GM13976 (cell line): ENCODE measurements around the gene KDM2B.

Experiments used
- DNase-seq: peaks from one replicate; pipeline ENCODE4 v3.0.0; 2012; ENCODE audit warnings: low spot score
- in situ Hi-C: fragments of 300-500 bp; cut with MboI; formaldehyde crosslinking; loops from one replicate; pipeline ENCODE4 v1.12.0; 2022; ENCODE audit warnings: low sequenced_read_pairs, mixed read lengths, inconsistent platforms; ENCODE audit not compliant: unreplicated experiment
- TF ChIP-seq, protein P1 (sequence below): IDR thresholded peaks from 2 replicates; pipeline ENCODE4 v1.5.1; 2012; ENCODE audit warnings: borderline replicate concordance, mild to moderate bottlenecking; ENCODE audit not compliant: insufficient read depth; ENCODE audit errors: extremely low read depth, missing control alignments, control extremely low read depth

The KDM2B gene

DNA sequence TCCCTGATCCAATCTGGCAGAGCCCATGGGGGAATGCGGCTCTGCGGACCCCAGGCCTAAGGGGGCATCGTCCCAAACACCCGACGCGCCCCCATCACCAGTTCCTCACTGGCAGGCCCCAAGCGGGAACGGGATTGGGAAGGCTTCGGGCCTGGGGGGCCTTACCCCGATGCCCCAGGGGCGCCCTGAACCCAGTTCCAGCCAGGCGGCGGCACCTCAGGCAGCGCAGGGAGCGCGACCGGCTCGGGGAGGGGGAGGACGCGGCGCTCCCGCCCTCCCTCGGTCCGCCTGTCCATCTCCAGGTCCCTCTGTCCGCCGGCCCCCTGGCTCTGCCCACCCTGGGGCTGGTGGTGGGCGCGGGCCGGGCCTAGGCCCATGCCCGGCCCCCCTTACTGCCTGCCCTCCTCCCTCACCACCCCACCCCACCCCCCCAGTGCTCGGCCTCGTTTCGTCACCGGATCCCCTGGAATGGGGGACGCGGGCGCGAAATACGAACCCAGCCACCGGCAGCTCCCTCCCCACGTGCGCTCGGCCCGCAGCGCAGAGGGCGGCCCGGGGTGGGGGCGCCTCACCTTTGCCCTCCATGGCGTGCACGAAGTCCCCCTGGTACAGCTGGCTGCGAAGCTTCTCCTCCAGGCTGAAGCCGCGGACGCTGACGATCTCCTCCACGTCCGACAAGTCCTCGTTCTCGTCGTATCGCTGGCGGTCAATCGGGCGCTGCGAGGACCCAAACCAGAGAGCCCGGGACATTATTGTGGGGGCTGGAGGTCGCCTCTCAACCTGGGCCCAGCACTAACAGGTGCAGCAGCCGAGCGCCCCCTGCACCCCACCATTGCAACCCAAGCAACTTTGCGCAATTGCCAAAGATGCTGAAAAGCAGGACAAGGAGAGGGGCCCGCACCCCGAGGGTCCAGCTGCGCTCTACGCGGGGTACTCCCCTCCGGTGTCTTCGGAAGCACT lies 2.3 kb downstream of the KDM2B start:
- TF ChIP-seq, protein P1, sequence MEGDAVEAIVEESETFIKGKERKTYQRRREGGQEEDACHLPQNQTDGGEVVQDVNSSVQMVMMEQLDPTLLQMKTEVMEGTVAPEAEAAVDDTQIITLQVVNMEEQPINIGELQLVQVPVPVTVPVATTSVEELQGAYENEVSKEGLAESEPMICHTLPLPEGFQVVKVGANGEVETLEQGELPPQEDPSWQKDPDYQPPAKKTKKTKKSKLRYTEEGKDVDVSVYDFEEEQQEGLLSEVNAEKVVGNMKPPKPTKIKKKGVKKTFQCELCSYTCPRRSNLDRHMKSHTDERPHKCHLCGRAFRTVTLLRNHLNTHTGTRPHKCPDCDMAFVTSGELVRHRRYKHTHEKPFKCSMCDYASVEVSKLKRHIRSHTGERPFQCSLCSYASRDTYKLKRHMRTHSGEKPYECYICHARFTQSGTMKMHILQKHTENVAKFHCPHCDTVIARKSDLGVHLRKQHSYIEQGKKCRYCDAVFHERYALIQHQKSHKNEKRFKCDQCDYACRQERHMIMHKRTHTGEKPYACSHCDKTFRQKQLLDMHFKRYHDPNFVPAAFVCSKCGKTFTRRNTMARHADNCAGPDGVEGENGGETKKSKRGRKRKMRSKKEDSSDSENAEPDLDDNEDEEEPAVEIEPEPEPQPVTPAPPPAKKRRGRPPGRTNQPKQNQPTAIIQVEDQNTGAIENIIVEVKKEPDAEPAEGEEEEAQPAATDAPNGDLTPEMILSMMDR, result peak; percentile 36
- DNase-seq, result peak; percentile 56
- in situ Hi-C loops, result no loop called here

DNA sequence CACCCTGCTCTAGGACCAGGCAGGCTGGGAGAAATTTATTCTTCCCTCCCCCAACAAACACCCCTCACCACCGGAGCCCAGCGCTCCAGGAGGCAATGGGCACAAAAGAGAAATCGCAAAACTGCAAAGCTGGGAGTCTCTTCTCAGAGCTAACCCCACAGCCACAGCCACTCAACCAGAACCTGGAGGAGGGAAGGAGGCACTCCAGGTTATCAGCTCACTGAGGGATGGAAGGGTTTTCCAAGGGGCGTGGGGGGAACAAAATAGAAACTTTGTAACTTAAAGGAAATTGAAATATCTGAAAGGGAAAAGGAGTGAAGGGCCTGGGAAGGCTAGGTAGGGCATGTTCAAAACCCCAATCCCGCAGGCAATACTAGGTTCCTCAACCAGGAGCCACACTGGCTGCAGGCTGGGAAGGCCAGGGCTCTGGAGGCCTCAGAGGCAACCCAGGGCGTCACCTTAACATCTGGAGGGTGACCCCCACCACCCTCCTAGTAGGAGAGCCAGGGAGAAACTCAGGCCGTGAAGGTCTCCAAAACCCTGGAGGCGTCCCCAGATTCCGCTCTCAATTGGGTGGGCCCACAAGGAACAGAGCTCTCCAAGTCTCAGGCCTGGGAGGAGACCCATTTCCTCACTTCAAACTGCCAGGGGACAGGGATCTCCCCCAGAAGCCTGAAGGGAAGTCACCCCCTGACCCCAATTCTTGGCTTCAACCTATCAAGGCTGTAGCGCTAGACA lies 3.2 kb downstream of the KDM2B start:
- TF ChIP-seq, protein P1, result no peak
- in situ Hi-C loops, result no loop called here
- no peak for DNase-seq

DNA sequence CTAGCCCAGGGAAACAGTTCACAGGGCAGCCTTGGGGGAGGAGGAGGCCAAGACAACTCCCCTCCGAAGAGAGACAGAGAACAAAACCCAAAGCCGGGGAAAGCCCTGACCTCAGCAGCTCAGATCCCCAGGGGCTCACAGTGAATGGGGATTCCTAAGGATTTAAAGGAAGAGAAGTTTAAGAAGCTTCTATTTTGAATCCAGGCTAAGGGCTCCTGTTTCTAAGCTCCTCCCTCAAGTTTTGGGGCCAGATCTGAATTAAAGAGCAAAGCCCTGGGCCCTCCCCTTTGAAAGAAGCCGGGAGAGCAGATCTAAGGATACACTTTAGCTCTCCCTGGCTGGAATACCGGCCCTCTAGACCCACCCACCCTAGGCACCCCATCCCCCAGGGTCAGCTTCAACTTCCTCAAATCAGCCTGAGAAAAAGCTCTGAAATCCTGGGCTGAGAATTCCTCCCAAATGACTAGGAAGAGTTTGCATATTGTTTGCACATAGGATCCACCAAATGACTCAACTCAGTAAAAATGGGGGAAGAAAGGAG lies 3.9 kb downstream of the KDM2B start:
- TF ChIP-seq, protein P1, result no peak
- no peak for DNase-seq
- in situ Hi-C loops, result no loop called here

DNA sequence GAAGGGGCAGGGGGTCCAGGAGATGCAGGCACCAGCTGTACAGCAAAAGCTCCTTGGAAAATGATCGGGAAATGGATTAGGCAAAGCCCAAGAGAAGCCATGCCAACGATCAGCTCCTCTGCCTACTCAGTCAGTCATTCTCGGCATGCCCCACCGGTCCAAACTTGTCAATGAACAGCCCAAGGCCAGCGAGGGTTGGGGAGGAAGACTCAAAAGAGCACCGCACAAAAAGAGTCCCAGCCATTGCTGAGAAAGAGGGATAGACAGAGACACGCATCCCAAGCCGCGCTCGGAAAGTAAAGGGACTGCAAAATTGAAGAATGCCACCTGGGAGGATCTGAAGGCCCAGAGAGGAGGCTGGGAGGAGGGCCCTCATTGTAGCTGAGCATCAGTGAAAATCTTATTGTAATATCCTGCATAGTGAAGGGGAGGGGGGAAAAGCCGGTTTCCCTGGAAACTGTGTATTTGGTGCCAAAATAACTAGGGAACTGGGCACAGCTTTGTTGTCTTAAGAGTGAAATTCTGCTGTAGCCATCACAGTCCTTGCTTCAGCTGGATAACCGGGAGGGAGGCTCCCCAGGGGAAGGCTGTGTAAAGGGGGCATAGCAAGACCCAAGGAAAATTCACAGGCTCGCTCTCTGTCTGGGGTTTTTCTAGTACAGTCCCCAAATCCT lies 4.7 kb downstream of the KDM2B start:
- no peak for DNase-seq
- in situ Hi-C loops, result no loop called here
- TF ChIP-seq, protein P1, result no peak

DNA sequence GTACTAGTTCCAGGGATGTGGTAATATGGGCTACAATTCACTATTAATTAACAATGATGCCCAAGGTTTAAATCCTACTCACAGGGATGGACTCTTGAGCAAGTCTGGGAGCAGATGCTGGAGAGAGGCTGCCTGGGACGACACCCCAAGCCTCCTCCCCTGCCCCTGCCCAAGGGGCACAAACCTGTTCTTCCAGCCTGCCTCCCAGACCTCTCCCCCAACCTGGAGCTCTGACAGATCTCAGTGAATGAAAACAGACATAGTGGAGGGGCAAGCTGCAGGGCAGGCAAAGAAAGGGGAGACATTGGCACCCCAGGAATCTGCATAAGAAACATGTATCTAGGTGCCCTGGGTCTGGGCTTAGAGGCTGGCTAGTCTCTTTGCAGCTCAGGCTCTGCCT lies 5.8 kb downstream of the KDM2B start:
- TF ChIP-seq, protein P1, result no peak
- in situ Hi-C loops, result no loop called here
- no peak for DNase-seq

DNA sequence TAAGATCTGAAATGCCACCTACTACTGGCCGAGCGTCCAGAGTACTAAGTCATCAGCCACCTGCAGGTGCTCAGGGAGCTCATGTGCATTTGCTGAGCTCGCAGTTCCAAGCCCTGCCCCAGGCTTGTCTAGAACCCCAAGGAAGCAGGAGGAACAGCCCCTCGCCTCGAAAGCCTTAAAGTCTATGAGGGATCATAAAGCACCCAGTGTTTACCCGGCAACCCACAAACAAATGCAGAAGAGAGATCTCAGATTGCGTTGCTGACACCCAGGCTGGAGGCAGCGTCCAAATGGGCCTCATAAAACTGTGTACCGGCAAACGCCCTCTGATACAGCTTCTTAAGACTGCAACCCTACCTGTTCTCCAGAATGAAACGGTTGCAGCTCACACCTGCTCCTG lies 6.8 kb downstream of the KDM2B start:
- in situ Hi-C loops, result no loop called here
- DNase-seq, result no peak
- TF ChIP-seq, protein P1, result no peak
